Cardiac fibroblast (primary cell): ENCODE results near the gene RARRES2.

Source experiments
- DNase-seq, 2 donors: peaks; one replicate each; pipeline versions ENCODE4 v3.0.0 to v3.0.0-alpha.2; 2010; ENCODE audit warnings: low read depth in 2 of 2
- H3K4me3 ChIP-seq, 2 donors: replicated peaks in 1 of 2; 1 replicate in 1 of 2; 2 replicates in 1 of 2; pipeline ENCODE4 v1.5.1; 2011; ENCODE audit warnings: low read depth in 2 of 2, low read length in 2 of 2, mild to moderate bottlenecking in 2 of 2, moderate library complexity in 1 of 2
- CTCF ChIP-seq: IDR thresholded peaks from one replicate; pipeline ENCODE4 v1.5.1; 2011; ENCODE audit warnings: low read depth, mild to moderate bottlenecking, low read length, inconsistent platforms

The RARRES2 gene

DNA sequence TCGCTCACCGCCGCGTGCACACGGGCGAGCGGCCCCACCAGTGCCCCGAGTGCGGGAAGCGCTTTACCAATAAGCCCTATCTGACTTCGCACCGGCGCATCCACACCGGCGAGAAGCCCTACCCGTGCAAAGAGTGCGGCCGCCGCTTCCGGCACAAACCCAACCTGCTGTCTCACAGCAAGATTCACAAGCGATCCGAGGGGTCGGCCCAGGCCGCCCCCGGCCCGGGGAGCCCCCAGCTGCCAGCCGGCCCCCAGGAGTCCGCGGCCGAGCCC lies 30.5 kb upstream of the RARRES2 start:
- no peak for DNase-seq
- no peak overlapping the region for H3K4me3 ChIP-seq

GRCh38 chr7:150371131-150371995 lies 29.9 kb upstream of the RARRES2 start:
- no peak for DNase-seq
- H3K4me3 ChIP-seq: no peak overlapping the region
- no peak for TF ChIP-seq CTCF

More for the DNA sequence above, 30.5 kb upstream of the RARRES2 start:
- TF ChIP-seq CTCF: no peak

DNA sequence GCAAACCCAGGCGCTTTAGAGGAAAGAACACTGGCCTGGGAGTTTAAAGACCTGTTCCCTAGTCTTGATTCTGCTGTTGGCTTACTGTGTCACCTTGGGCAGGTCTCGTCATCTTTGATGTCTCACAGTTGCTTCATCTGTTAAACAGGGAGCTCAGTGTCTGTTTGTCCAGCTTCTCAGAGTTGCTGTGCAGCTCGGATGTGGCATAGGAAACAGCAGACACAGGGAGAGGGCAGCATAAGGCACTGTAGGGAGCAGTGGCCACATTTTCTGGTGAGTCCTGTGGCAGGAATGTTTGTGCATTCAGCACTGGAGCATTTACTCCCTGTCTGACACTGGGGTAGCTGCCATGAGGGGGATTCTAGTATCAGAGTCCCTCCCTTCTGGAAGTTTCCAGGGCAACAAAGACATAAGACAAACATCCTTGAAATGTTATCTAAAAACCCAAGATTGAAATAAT lies 29.2 kb upstream of the RARRES2 start:
- H3K4me3 ChIP-seq: peak overlapping the region in 1 of 2 donors; percentile 89
- DNase-seq: peak; percentile 49 to 66
- TF ChIP-seq CTCF: no peak

DNA sequence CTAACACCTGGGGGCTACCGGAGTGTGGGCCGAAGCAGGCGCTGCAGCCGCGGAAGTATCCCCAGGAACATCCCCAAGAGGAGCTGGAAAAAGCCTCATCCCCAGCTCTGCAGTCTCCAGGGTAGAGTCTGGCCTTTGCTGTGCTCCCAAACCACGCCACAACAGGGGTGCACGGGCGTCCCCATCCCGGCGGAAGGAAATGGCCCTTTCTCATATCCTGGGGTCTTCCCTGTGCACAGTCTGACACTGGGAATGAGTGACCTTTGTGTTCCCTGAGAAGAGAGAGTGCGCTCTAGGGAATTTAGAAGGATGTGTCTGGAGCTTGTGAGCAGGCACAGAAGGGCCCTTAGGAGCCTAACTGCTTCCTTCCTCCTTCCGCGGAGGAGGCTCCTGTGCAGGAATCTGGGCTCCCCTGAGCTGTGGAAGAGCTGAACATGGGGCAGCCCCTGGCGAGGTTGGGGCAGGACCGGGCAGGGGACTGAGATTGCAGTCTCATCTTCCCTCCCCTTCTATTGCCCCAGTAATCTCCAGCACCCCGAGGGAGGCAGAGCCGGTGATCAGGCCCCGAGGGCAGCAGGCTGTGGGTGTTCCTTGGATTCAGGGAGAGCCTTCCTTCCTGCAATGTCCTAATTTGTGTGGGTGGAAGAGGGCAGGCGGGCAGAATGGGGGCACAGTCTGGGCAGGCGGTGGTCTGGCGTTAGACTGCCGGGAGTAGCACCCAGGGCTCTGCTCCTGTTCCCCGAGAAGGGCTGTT lies 28.5 kb upstream of the RARRES2 start:
- H3K4me3 ChIP-seq: peak overlapping the region; percentile 89 to 94
- peak in 1 of 2 donors; percentile 12 for DNase-seq
- TF ChIP-seq CTCF: no peak

DNA sequence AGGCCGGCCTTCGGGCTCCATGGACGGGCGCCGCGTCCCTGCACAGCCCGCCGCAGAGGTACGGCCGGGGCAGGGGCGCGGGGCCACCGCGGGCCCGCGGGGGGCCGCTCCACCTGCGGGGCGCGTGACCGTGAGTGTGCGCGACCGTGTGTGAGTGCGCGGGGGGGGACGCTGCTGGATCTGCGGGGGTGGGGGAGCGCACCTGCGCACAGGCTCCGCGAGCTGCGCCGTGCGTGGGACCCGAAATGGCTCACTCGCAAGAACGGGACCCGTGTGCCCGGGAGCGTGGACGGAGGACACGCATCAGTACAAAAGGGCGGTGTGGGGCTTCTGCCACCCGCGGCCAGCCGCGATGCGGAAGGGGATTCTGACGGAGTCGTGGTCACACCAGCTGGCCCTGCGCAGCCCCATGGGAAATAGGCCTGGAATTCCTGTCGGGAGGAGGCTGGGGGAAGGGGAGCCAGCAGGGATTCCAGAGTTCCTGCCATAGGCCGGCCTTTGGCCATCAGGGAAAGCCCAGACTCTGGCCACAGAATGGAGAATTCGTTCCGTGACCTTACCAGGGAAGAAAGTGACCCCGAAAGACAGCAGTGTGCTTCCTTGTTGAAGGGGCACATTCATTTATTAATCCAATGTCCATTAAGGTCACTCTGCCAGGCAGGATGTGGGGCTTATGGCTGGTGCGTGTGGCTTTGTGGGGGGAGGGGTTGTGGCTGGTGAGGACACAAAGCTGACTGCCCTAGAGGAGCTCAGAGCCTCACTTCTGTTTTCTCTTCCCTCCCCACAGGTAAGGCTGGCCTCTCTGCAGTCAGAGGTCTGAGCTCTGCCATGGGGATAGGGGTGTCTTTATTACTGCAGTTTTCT lies 27.7 kb upstream of the RARRES2 start:
- H3K4me3 ChIP-seq: peak overlapping the region; percentile 89 to 94
- DNase-seq: peak; percentile 58 to 69
- no peak for TF ChIP-seq CTCF

GRCh38 chr7:150368096-150368883 lies 26.9 kb upstream of the RARRES2 start, which contains the start of gene REPIN1:
Gene REPIN1, plus strand, starts transcription at chr7:150368822. Its CDS starts 890 bp downstream, at chr7:150369712.
- peak; percentile 79 to 88 for DNase-seq
- TF ChIP-seq CTCF: no peak
- H3K4me3 ChIP-seq: peak within 1 kb of the TSS; percentile 89 to 94
